Natural killer cell (primary cell): ENCODE measurements around the gene CCR7. TPM values are rescaled to one million over a fixed set of nuclear protein-coding genes. Genes with fewer than 3 reads are reported as not detected.
"Not testable (repeated sequence)": the region's sequence is repeated elsewhere in the genome, so short reads cannot be mapped to it uniquely, and the experiment has no call there.

ENCODE experiments used
- ATAC-seq, 3 donors: fragments of 150-1000 bp in 2 of 3; fragments of 200-7000 bp in 1 of 3; cut with Tn5 transposase; 1 replicate in 1 of 3; 2 replicates in 2 of 3; pipeline ENCODE4 v1.10.0; 2021; ENCODE audit warnings: mild to moderate bottlenecking in 2 of 3, moderate library complexity in 2 of 3
- DNase-seq, 2 donors: peaks; one replicate each; pipeline versions ENCODE4 v3.0.0 to v3.0.0-alpha.2; 2013 to 2021; ENCODE audit warnings: mixed read lengths in 1 of 2
- H3K27ac ChIP-seq: one replicate; pipeline ENCODE4 v1.5.1; 2013; ENCODE audit warnings: mild to moderate bottlenecking, low read length
- H3K27me3 ChIP-seq: one replicate; pipeline ENCODE4 v1.6.1; 2013; ENCODE audit warnings: low read length; ENCODE audit not compliant: control insufficient read depth, insufficient read depth
- H3K36me3 ChIP-seq: one replicate; pipeline ENCODE4 v1.6.1; 2013; ENCODE audit warnings: low read length; ENCODE audit not compliant: control insufficient read depth, insufficient read depth
- H3K4me1 ChIP-seq: one replicate; pipeline ENCODE4 v1.6.1; 2013; ENCODE audit warnings: low read length; ENCODE audit not compliant: control insufficient read depth, insufficient read depth
- H3K4me3 ChIP-seq: one replicate; pipeline ENCODE4 v1.5.1; 2013; ENCODE audit warnings: low read length
- H3K9me3 ChIP-seq: one replicate; pipeline ENCODE4 v1.6.1; 2013; ENCODE audit warnings: low read length; ENCODE audit not compliant: control insufficient read depth, insufficient read depth
- H3K27ac Mint-ChIP-seq, 2 donors: one replicate each; pipeline ENCODE4 v1.8.0; 2022; ENCODE audit warnings: mild to moderate bottlenecking in 2 of 2, mixed read lengths in 2 of 2, moderate library complexity in 1 of 2
- H3K27me3 Mint-ChIP-seq, 2 donors: one replicate each; pipeline ENCODE4 v1.8.0; 2022; ENCODE audit warnings: low read depth in 2 of 2, mixed read lengths in 2 of 2
- H3K36me3 Mint-ChIP-seq: one replicate; pipeline ENCODE4 v1.8.0; 2022; ENCODE audit warnings: mixed read lengths
- H3K4me1 Mint-ChIP-seq, 2 donors: one replicate each; pipeline ENCODE4 v1.8.0; 2022; ENCODE audit warnings: mixed read lengths in 2 of 2
- H3K4me3 Mint-ChIP-seq: one replicate; pipeline ENCODE4 v1.8.0; 2022; ENCODE audit warnings: mild to moderate bottlenecking, moderate library complexity, mixed read lengths
- H3K9me3 Mint-ChIP-seq, 2 donors: one replicate each; pipeline ENCODE4 v1.8.0; 2022; ENCODE audit warnings: mixed read lengths in 2 of 2
- CTCF ChIP-seq: fragments of 200-600 bp; IDR thresholded peaks from one replicate; pipeline ENCODE4 v1.8.0; 2022; ENCODE audit warnings: antibody characterized with exemption
- WGBS: methylation state at CpG from one replicate; pipeline ENCODE4 v1.1.7; 2013; ENCODE audit warnings: missing lambda C conversion rate; ENCODE audit not compliant: insufficient coverage; 5-methylcytosine and 5-hydroxymethylcytosine counted together
- intact Hi-C: fragments of 100-400 bp; cut with micrococcal nuclease; formaldehyde crosslinking; loops from one replicate; pipeline ENCODE4 v1.14.2; 2022
- total RNA-seq, 4 donors: library from RNA; stranded (reverse); fragments of 120-200 nt in 1 of 4; gene quantifications; one replicate each; pipeline versions ENCODE4 v1.2.3 to v1.2.4, GENCODE V29; 2013 to 2022

The CCR7 gene
- total RNA-seq, 3 donors from 2014 or later (not counting 1 experiment from before 2014, with no cell fraction given) = 3.2 to 8.0 (median 6.6) TPM

GRCh38 chr17:40576113-40576740, 11.0 kb upstream of the CCR7 start:
- Histone ChIP-seq H3K4me3 (no peak overlapping the region), H3K36me3 (no peaks in the 10 kb centered on the region), H3K27me3 (no peaks in the 10 kb centered on the region), H3K9me3 (no peaks in the 10 kb centered on the region), H3K27ac (no peak overlapping the region), H3K4me1 (peaks cover 12% of the 10 kb centered on the region)
- Mint-ChIP-seq H3K27ac (no peak overlapping the region), H3K27me3 (peaks cover 12 to 17% of the 10 kb centered on the region in 2 donors), H3K4me1 (no peaks in the 10 kb centered on the region), H3K9me3 (peaks cover 11 to 12% of the 10 kb centered on the region in 2 donors), H3K4me3 (no peak overlapping the region), H3K36me3 (peaks cover 33% of the 10 kb centered on the region)
- TF ChIP-seq CTCF = no peak
- DNase-seq = peak in 1 of 2 donors; percentile 51
- 45% methylated on average over 5 of the region's 5 CpGs for WGBS
- ATAC-seq = no peak
- intact Hi-C loops = no loop called here

- peaks cover 11 to 12% of the 10 kb centered on the region in 2 donors for H3K9me3 Mint-ChIP-seq
- DNase-seq (no peak), ATAC-seq (no peak)
- Histone ChIP-seq H3K27me3 (no peaks in the 10 kb centered on the region), H3K27ac (no peak overlapping the region), H3K4me1 (peaks cover 7% of the 10 kb centered on the region), H3K9me3 (no peaks in the 10 kb centered on the region), H3K4me3 (no peak overlapping the region), H3K36me3 (no peaks in the 10 kb centered on the region)
- peaks cover 19 to 34% of the 10 kb centered on the region in 2 donors for H3K27me3 Mint-ChIP-seq
- H3K27ac Mint-ChIP-seq = no peak overlapping the region
- no peak for TF ChIP-seq CTCF
- intact Hi-C loops = no loop called here
- no peak overlapping the region for H3K4me3 Mint-ChIP-seq
- H3K4me1 Mint-ChIP-seq = no peaks in the 10 kb centered on the region
- H3K36me3 Mint-ChIP-seq = peaks cover 36% of the 10 kb centered on the region
These were observed 9.0 kb upstream of the CCR7 start for GRCh38 chr17:40574292-40574691.

- WGBS = 63% methylated on average over 3 of the region's 3 CpGs
These were observed 7.1 kb upstream of the CCR7 start for GRCh38 chr17:40572245-40572993.

GRCh38 chr17:40568074-40568836, 3.0 kb upstream of the CCR7 start:
- no peak for TF ChIP-seq CTCF
- Histone ChIP-seq H3K9me3 (no peaks in the 10 kb centered on the region), H3K36me3 (no peaks in the 10 kb centered on the region), H3K27me3 (peaks cover 6% of the 10 kb centered on the region), H3K4me3 (no peak overlapping the region), H3K4me1 (peaks cover 40% of the 10 kb centered on the region), H3K27ac (no peak overlapping the region)
- H3K36me3 Mint-ChIP-seq = peaks cover 15% of the 10 kb centered on the region
- peaks cover 35% of the 10 kb centered on the region in 2 donors for H3K27me3 Mint-ChIP-seq
- H3K4me1 Mint-ChIP-seq = peaks cover 27 to 33% of the 10 kb centered on the region in 2 donors
- no peak overlapping the region for H3K4me3 Mint-ChIP-seq
- ATAC-seq (no peak), DNase-seq (no peak)
- no peak overlapping the region for H3K27ac Mint-ChIP-seq
- WGBS = 77% methylated on average over 6 of the region's 7 CpGs
- intact Hi-C loops = no loop called here
- H3K9me3 Mint-ChIP-seq = peaks cover 1 to 2% of the 10 kb centered on the region in 2 donors

More at GRCh38 chr17:40572245-40572993, 7.1 kb upstream of the CCR7 start:
- intact Hi-C loops, H3K36me3 ChIP-seq, H3K4me3 ChIP-seq, H3K4me3 Mint-ChIP-seq, H3K27ac Mint-ChIP-seq, H3K9me3 ChIP-seq, DNase-seq, ATAC-seq, H3K27me3 ChIP-seq, H3K4me1 ChIP-seq, H3K4me1 Mint-ChIP-seq, H3K27ac ChIP-seq: not testable (repeated sequence)
- Mint-ChIP-seq H3K9me3 (peaks cover 11 to 12% of the 10 kb centered on the region in 2 donors), H3K27me3 (peaks cover 21 to 34% of the 10 kb centered on the region in 2 donors), H3K36me3 (peaks cover 36% of the 10 kb centered on the region)
